ENCODE data around the gene MYPOP.
"Not testable (repeated sequence)": the region's sequence is repeated elsewhere in the genome, so short reads cannot be mapped to it uniquely, and the experiment has no call there.

Gene MYPOP

DNA sequence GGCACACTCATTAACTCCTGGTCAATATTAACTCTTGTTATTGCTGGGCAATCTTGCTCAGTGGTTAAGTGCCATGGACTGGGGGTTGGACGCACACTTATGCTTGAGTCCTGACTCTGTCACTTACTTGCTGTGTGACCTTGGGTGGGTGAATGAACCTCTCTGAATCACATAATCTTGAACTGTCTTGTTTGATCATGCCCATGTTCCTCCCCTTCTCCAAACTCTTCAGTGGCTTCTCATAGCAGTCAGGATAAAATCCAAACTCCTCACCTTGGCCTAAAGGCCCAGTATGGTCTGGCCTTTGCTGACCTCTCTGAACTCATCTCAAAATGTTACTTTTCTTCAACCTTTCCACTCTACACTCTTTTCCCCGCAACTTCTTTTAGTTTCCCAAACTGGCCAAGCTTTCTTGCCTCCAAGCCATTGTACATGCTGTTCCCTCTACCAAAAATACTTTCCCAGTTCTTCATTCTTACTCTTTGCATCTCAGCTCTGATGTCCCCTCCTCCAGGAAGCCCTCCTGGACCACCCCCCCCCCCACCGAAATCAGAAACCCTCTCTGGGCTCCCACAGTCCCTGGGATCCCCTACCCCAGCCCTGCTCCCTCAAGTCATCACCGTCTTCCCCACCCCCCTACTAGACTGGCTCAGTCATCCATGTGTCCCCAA is 2.4 kb downstream of the MYPOP start:
- TF ChIP-seq, protein P1, sequence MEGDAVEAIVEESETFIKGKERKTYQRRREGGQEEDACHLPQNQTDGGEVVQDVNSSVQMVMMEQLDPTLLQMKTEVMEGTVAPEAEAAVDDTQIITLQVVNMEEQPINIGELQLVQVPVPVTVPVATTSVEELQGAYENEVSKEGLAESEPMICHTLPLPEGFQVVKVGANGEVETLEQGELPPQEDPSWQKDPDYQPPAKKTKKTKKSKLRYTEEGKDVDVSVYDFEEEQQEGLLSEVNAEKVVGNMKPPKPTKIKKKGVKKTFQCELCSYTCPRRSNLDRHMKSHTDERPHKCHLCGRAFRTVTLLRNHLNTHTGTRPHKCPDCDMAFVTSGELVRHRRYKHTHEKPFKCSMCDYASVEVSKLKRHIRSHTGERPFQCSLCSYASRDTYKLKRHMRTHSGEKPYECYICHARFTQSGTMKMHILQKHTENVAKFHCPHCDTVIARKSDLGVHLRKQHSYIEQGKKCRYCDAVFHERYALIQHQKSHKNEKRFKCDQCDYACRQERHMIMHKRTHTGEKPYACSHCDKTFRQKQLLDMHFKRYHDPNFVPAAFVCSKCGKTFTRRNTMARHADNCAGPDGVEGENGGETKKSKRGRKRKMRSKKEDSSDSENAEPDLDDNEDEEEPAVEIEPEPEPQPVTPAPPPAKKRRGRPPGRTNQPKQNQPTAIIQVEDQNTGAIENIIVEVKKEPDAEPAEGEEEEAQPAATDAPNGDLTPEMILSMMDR (conservative IDR thresholded peaks at IDR 0.05; ENCODE audit: low read depth, low read length), result no peak
- H3K4me3 ChIP-seq (ENCODE audit: low read length), result no peak overlapping the region
- DNase-seq (ENCODE audit: low read depth), result no peak

DNA sequence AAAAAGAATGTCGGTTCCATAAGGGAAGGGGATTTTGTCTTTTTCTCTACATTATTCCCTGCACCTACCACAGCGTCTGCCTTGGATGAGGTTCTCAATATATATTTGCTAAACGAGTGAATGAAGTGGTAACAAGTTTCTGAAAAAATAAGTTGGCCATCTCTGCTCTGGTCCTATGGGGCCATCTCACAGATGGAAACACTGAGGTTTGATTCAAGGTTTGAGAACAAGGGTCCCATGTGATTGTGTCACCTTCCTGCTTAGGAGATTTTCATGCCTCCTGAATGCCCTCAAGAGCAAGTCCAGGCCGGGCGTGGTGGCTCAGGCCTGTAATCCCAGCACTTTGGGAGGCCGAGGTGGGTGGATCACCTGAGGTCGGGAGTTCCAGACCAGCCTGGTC is 3.2 kb downstream of the MYPOP start:
- TF ChIP-seq, protein P1 (conservative IDR thresholded peaks at IDR 0.05; ENCODE audit: low read depth, low read length), result no peak
- DNase-seq (ENCODE audit: low read depth), result no peak
- no peak overlapping the region for H3K4me3 ChIP-seq (ENCODE audit: low read length)

DNA sequence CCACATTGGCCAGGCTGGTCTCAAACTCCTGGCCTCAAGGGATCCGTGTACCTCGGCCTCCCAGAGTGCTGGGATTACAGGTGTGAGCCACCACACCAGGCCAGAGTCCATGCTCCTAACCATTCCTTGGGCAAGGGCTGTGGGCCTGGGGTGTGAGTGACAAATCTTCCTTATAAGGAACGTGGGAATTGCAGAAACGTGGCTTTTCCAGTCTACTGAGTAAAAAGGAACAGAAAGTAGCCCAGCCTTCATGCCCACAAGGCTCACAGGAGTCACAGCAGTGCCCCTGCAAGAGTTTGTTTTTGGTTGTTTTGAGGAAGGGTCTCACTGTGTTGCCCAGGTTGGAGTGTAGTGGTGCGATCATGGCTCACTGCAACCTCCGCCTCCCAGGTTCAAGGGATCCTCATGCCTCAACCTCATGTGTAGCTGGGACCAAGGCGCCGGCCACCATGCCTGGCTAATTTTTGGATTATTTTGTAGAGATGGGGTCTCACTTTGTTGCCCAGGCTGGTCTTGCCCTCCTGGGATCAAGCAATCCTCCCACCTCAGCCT is 5.1 kb downstream of the MYPOP start:
- no peak overlapping the region for H3K4me3 ChIP-seq (ENCODE audit: low read length)
- TF ChIP-seq, protein P1 (conservative IDR thresholded peaks at IDR 0.05; ENCODE audit: low read depth, low read length), result no peak
- DNase-seq (ENCODE audit: low read depth), result no peak

DNA sequence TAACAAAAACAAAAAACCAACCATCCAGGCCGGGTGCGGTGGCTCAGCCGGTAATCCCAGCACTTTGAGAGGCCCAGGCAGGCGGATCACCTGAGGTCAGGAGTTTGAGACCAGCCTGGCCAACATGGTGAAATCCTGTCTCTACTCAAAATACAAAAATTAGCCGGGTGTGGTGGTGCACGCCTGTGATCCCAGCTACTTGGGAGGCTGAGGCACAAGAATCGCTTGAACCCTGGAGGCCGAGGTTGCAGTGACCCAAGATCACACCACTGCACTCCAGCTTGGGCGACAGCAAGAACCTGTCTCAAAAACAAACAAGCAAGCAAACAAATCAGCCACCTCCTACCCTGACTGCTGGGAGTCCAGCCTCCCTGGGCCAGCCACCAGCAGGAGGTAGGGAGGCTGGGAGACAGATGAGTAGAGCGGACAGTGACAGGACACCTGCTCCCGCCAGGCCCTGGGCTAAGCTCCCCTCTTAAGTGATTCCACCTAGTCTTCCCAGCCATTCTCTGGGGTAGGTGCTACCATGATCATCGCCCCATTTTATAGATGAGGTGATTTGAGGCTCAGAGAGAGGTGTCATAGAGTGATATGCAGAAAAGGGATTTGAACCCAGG is 6.3 kb downstream of the MYPOP start:
- DNase-seq (ENCODE audit: low read depth); H3K4me3 ChIP-seq (ENCODE audit: low read length): not testable (repeated sequence)

DNA sequence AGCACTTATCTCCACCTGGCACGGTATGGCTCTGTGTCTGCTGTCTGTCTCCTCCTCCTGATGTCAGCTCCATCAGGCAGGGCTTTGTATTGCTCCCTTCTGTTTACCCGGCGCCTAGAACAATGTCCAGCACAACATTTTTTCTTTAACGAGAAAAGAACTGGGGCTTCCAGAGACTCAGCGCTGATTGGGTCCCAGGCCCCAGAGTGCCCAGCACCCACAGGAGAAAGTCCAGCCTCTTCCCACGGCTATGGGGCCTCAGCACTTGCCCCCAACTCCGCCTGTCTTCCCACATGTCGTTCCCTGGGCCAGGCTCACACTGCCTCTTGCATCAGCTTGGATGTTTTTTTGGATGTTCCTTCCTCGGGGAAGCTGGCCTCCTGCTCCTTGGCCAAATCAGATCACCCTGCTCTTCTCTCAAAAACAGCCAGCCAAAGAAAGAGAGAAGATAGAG is 6.9 kb downstream of the MYPOP start:
- no peak overlapping the region for H3K4me3 ChIP-seq (ENCODE audit: low read length)
- TF ChIP-seq, protein P1 (conservative IDR thresholded peaks at IDR 0.05; ENCODE audit: low read depth, low read length), result no peak
- no peak for DNase-seq (ENCODE audit: low read depth)

DNA sequence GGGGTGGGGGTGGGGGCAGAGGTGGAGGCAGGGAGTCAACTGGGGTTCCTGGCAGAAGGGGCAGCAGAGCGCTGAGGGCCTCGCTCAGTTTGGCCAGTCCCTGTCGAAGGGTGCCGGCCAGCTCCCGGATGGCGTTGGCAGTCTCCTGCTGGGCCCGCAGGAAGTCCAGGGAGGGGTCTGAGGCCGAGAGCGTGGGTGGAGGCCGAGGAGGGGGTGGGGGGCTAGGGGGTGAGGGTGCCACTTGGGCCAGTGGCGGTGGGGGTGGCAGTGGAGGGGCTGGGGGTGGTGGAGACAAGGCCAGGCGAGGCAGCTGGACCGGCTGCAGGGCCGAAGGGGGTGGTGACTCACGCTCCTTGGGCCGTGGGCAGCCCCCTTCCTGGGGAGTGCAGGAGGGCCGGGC is 11.5 kb downstream of the MYPOP start:
- TF ChIP-seq, protein P1 (conservative IDR thresholded peaks at IDR 0.05; ENCODE audit: low read depth, low read length), result no peak
- DNase-seq (ENCODE audit: low read depth), result no peak
- no peak overlapping the region for H3K4me3 ChIP-seq (ENCODE audit: low read length)

DNA sequence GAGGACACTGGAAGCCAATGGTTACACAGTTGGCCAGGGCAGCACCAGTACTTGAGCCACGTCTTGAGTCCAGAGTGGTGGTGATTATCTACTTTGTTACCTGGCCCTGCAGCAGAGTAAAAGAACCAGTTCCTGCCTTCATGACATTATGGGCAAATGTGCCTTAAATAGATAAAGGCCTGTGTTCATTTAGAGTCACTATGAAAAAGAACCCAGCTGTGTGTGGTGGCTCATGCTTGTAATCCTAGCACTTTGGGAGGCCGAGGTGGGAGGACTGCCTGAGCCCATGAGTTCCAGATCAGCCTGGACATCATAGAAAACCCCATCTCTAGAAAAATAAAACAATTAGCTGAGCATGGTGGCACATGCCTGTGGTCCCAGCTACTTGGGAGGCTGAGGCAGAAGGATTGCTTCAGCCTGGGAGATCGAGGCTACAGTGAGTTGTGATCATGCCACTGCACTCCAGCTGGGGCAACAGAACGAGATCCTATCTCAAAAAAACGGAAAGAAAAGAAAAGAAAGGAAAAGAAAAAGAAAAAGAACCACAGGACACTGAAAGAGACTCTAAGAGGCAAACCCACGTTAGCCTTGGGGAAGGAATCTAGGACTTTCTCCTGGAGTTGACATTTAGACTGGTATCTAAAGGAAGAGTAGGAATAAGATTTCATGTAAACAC is 13.1 kb downstream of the MYPOP start:
- H3K4me3 ChIP-seq (ENCODE audit: low read length), result no peak overlapping the region
- TF ChIP-seq, protein P1 (conservative IDR thresholded peaks at IDR 0.05; ENCODE audit: low read depth, low read length), result no peak
- DNase-seq (ENCODE audit: low read depth), result no peak

Measured in retinal pigment epithelial cell (primary cell).